GM19397 (cell line): ENCODE data around the gene GRID2.
A peak's percentile ranks its signal among the peaks of the same experiment; 100 is the strongest.
"Not testable (repeated sequence)": the region's sequence is repeated elsewhere in the genome, so short reads cannot be mapped to it uniquely, and the experiment has no call there.

Source experiments
- ATAC-seq: cut with Tn5 transposase; IDR thresholded peaks from one replicate; pipeline ENCODE4 v1.9.1; 2021; ENCODE audit warnings: mild to moderate bottlenecking, moderate library complexity; ENCODE audit not compliant: unreplicated experiment

GRID2 gene

DNA sequence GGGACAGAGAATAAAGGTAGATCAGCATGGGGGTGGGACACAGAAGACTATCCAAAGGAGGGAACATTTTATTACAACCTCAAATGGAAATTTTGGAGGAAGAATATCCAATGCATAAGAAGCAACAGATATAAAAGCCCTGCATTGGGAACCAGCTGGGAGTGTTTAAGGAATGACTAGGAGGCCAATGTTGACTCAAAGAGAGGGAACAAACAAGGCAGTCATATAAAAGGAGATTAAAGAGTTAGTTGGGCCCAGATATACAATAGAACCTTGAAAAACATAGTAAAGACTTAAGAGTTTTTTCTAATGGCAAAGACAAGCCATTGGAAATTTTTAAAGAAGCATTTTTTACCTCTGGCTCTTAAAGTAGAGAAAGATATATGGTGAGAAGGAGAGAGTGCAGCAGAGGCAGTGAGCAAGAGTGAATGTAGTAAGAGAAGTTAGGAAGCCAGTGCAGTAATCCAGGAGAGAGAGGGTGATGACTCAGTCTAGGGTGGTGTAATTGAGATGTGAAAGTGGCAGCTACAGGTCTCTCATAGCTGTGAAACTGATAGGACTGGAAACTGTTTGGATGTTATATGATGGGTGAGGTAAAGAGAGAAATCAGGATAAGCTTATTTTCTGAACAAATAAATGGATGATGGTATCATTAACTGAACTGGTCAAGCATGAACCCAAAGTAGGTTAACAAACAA lies 1342.6 kb downstream of the GRID2 start:
- no peak for ATAC-seq

DNA sequence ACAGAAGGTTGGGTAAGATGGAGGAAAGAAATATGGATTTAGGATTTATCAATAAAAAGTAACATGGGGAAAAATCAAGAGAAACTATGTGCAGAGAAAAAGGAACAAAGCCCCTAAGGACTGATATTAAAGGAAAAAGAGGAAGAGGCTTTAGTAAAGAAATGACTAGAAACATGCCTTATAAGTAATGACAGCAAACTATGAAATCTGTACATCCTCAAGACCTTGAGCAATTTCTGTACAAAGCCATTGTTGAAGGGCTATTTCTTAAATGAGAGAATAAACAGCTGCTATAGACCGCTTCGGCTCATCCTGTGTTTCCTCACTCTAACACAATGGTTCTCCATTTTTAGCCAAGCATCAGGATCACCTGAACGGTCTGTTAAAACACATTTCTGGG lies 1344.5 kb downstream of the GRID2 start:
- no peak for ATAC-seq

DNA sequence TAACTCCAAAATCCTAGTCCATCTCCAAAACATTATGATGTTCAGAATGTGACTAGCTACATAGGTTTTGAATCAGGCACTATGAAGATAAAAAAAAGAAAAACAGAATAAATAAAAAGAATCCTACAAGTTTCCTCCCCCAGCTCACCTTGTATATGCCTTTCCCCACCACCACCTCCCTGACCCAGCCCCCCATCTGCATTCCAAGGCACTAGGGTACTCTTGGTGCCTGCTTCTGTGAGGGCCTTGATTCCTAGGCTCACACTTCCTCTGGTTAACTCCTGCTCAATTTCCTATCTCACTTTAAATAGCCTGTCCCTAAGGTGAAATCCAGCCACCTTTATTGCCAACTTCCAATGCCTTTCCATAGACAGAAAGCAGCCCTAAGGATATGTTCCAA lies 1346.1 kb downstream of the GRID2 start:
- no peak for ATAC-seq

- ATAC-seq, result no peak
Measured at GRCh38 chr4:93654211-93654610, 1350.4 kb downstream of the GRID2 start.

- ATAC-seq, result peak; percentile 59
Measured at GRCh38 chr4:93657527-93657926, 1353.8 kb downstream of the GRID2 start.

DNA sequence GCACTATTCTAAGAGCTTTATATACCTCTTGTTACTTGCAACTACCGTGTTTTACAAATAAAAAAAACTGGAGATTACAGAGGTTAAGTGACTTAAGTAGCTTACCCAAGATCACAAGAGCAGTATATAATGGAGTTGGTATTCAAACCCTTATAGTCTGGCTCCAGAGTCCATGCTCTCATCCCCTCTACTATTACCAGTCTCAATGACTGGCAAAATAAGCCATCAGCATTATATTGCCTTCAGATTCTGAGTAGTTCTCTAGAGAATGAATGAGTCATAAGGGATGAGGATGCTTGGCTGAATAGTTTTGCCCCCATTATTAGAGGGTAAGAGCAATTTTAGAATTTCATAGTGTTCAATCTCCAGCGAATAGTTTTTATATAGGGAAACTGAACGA lies 1354.7 kb downstream of the GRID2 start:
- no peak for ATAC-seq

DNA sequence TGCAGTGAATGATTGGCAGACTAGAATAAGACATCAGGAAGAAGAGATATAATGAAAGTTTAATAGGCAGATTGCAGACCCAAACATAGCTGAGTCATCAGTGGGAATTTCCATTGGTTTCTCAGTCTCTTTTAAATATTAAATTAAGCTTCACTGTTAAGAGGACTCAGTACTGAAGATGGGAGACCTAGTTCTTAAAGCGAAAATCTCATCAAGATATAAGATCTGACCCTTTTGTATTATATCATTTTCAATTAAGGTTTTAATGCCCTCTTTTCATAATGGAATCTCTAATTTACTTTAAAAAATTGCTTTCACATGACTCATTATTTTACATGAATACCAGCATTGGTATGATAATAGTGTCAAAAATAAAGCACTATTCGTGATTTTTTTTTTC lies 1355.9 kb downstream of the GRID2 start:
- no peak for ATAC-seq

DNA sequence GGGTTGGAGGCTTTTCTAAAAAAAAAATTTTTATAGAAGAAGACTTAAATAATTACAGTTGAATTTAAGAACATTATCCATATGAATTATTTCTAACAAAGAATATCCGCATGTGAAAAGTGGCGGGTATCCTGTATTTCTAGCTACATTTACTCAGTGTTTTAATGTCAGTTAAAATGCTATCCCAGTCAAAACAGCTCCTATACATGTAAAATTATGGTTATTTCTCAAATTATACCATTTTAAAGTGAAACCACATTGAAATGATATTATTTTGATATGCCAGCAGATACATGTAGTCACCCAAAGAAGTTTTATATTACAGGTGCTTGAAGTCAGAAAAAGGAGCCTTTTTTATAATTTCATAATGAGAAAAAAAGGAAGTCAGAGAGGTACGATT lies 1356.3 kb downstream of the GRID2 start:
- ATAC-seq, result no peak

DNA sequence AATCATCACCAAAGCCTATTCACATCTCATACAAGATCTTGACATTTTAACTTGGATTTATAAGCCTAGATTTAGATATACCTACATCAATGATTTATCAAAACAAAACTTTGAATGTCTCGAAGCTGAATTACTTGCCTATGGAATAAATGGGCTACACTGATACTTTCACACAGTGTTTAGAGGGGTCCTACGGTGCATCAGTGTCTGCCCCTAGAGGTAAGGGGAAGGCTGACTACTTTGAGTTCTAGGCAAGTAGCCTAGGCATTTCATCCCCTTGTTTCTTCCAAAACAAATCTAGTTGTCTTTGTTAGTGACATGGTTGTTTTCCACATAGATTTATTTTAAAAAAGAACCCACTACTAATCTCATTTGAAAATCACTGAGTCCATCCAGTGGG lies 1366.7 kb downstream of the GRID2 start:
- no peak for ATAC-seq

DNA sequence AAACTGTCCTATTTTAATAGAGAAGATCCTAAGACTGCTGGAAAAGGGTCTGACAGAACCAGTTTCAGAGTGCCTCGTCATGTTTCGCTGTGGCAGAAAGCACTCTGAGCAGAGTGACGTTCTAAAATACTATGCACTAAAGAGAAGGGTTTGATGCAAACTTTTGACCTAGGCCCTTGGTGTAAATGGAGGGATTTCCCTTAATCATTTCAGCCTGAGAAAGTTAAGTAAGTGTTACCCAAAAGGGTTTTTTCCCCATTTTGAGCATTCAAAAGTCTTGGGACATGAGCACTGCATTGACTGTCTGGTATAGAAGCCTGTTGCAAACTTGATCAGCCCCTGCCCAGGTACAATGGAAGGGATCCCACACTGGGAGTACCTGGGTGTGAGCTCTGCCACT lies 1367.3 kb downstream of the GRID2 start:
- no peak for ATAC-seq

- ATAC-seq, result not testable (repeated sequence)
Measured at GRCh38 chr4:93676937-93677336, 1373.2 kb downstream of the GRID2 start.

DNA sequence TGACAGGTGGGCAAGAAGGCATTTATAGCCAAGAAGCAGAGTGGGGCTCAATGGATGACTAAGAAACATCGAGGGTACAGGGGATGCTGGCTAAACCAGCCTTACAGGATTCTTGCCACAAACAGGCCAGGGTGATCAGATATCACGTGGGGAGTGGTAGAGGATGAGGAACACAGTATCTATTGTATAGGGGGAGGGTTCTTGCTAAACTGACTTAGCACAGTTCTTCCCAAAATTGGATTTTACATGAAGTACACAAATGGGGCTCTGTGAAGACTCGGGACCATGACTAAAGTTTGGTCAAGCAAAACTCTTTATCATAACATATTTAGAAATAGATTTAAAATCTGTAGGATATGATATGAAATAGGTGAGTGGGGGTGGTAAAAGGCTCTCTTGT lies 1380.8 kb downstream of the GRID2 start:
- no peak for ATAC-seq

DNA sequence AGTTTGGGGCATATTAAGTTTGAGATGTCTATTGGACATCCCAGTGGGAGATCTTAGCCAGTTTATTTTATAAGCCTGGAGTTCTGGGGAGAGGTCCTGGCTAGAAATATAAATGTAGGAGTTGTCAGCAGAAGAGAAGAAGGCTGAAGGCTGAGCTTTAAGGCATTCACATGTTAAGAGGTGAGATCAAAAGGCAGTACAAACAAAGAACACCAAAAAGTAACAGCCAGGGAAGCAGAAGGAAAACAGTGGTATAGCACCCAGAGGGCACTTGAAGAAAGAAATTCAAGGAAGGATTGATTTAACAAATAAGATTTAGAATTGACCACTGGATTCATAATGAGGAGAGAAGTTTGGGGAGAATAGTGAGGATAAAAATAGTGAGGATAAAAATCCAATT lies 1383.5 kb downstream of the GRID2 start:
- no peak for ATAC-seq

GRCh38 chr4:93688978-93689377 lies 1385.2 kb downstream of the GRID2 start:
- ATAC-seq, result no peak

DNA sequence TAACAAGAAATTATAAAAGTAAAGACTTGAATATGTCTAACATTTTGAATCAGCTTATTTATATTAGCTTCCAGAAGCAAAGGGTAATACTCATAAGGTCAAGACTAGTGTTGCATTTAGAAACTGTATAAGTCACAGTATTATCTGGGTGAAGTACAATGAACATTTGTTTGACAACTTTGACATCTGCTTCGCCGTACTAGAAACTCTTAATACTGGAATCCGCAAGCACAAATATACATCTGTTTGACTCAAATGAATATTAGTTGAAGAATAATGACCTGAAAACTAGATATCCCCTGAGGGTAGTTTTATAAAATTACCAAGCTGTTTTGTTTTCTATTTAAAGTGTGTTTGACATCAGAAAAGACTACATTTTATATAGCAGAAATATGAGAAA lies 1389.4 kb downstream of the GRID2 start:
- no peak for ATAC-seq

GRCh38 chr4:93698686-93699085 lies 1394.9 kb downstream of the GRID2 start:
- no peak for ATAC-seq

- no peak for ATAC-seq
Measured at GRCh38 chr4:93700571-93700970, 1396.8 kb downstream of the GRID2 start.

DNA sequence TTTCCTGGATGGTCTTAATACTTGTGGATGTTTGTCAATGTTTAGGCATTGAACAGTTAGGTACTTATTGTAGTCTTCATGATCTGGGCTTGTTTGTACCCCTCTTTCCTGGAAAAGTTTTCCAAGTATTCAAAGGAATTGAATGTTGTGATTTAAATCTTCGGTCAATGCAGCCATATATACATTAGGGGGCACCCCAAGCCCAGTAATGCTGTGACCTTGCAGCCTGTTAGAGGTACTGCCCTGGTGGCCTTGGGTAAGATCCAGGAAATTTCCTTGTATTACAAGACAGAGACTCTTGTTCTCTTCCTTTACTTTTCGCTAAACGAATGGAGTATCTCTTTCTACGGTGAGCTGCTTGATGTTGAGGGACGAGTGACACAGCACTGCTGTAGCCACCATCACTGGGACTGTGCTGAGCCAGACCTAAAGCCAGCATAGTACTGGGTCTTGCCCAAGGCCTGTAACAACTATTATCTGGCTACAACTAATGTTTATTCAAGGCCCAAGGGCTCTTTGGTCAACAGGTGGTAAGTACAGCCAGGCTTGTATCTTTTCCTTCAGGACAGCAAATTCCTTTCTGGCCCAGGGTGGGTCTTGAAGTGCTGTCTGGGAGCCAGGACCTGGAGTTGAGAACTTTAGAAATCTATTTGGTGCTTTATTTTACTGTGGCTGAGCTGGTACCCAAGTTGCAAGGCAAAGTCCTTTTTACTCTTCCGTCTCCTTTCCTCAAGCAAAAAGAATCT lies 1406.5 kb downstream of the GRID2 start:
- peak; percentile 79 for ATAC-seq

DNA sequence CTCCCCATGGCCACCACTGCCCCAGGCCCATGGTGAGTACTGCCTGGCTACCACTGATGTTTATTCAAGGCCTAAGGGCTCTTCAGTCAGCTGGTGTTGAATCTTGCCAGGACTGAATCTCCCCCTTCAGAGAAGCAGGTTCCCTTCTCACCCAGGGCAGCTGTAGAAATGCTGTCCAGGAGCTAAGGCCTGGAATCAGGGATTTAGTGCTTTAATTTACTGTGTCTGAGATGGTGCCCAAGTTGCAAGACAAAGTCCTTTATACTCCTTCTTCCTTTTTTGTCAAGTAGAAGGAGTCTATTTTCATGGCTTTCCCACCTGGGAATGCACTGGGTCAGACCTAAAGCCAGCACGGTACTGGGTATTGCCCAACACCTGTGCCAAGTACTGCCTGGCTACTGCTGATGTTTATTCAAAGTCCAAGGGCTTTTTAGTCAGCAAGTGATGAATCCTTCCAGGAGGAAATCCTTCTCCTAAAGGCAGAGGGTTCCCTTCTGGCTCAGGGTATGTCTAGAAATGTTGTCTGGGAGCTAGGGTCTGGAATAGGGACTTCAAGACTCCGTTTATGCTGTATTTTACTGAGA lies 1407.2 kb downstream of the GRID2 start:
- no peak for ATAC-seq

- no peak for ATAC-seq
Measured at GRCh38 chr4:93718233-93718632, 1414.5 kb downstream of the GRID2 start.

DNA sequence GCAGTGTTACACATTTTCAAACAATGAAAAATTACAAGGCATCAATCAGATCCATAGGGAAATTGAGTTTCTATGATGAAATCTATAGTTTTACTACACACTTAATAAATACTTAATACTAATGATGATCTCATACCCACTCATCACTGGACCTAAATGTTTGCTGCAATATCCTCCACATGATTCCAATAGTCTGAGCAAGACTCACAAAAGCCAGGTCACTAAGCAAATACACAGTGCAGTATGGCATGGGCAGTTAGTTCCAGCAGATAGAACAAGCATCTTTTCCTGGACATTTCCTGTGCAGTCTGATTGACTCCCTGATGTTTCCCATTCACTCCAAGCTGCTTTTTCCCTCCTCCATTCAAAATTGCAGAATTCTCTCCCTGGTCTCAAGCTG lies 1415.8 kb downstream of the GRID2 start:
- no peak for ATAC-seq

DNA sequence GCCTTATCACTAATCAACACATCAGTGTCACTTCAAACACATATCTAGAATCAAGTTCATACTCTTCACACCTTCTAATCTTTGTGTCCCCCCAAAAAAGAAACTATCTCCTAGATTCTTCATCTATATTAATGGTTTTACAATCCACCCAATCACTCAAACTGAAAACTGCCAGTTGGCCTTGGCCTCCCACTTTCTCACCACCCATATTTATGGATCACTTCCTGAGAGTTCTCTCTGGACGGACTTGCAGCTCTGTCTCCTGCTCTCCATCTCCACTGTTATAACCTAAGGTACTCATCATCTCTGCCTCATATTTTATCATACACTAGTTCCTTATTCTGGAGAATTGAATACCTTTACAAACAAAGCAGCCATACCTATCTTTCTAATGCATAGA lies 1418.7 kb downstream of the GRID2 start:
- no peak for ATAC-seq
